B cell (primary cell): ENCODE results near the gene HYAL1. TPM values are rescaled to one million over a fixed set of nuclear protein-coding genes. Genes with fewer than 3 reads are reported as not detected.

Experiments
- ATAC-seq: fragments of 200-7000 bp; cut with Tn5 transposase; one replicate; pipeline ENCODE4 v1.10.0; 2021; ENCODE audit warnings: low read depth, mild to moderate bottlenecking, moderate number of reproducible peaks, moderate library complexity
- CTCF ChIA-PET: fragments of 350-600 bp; sonication (Branson Sonifier 250); formaldehyde crosslinking; loops from one replicate; lab custom pipeline; 2021; ENCODE audit warnings: antibody characterized with exemption, inconsistent platforms; lab: Charles Lee
- POLR2A ChIA-PET: fragments of 350-600 bp; sonication (Branson Sonifier 250); formaldehyde crosslinking; loops from one replicate; lab custom pipeline; 2021; ENCODE audit warnings: antibody characterized with exemption; lab: Charles Lee
- DNase-seq: peaks from one replicate; pipeline ENCODE4 v3.0.0; 2013
- H2AFZ ChIP-seq: 2 replicates; pipeline ENCODE4 v1.6.1; 2012; ENCODE audit warnings: mild to moderate bottlenecking, low read depth, low read length; ENCODE audit not compliant: insufficient read depth, poor library complexity, severe bottlenecking
- H3K27ac ChIP-seq, 2 donors: 1 replicate in 1 of 2; 2 replicates in 1 of 2; pipeline ENCODE4 v1.5.1; 2012 to 2013; ENCODE audit warnings: low read length in 2 of 2, mild to moderate bottlenecking in 2 of 2, moderate library complexity in 1 of 2
- H3K27me3 ChIP-seq, 4 experiments: fragments of 200-600 bp in 1 of 4; sonication (generic) in 1 of 4; replicated peaks in 1 of 4; 1 replicate in 2 of 4; 2 replicates in 2 of 4; pipeline versions ENCODE4 v1.6.1 to v1.7.0; 2013 to 2016; ENCODE audit warnings: low read length in 3 of 4, mild to moderate bottlenecking in 2 of 4, mixed read lengths in 1 of 4, moderate library complexity in 1 of 4; ENCODE audit not compliant: insufficient read depth in 4 of 4, control insufficient read depth in 3 of 4; ENCODE audit errors: control extremely low read depth in 1 of 4
- H3K36me3 ChIP-seq, 2 experiments: replicated peaks in 1 of 2; 1 replicate in 1 of 2; 2 replicates in 1 of 2; pipeline versions ENCODE4 v1.6.1 to v1.7.1; 2013; ENCODE audit warnings: low read length in 1 of 2; ENCODE audit not compliant: insufficient read depth in 2 of 2, control insufficient read depth in 1 of 2; ENCODE audit errors: control extremely low read depth in 1 of 2, extremely low read depth in 1 of 2
- H3K4me1 ChIP-seq, 2 donors: fragments of 200-600 bp in 1 of 2; sonication (generic) in 1 of 2; 1 replicate in 1 of 2; 2 replicates in 1 of 2; pipeline versions ENCODE4 v1.5.1 to v1.6.1; 2013 to 2017; ENCODE audit warnings: low read length in 2 of 2; ENCODE audit not compliant: control insufficient read depth in 2 of 2, insufficient read depth in 2 of 2
- H3K4me2 ChIP-seq: replicated peaks from 2 replicates; pipeline ENCODE3; 2012; ENCODE audit warnings: mild to moderate bottlenecking, low read depth, low read length; ENCODE audit not compliant: poor library complexity, severe bottlenecking
- H3K4me3 ChIP-seq, 5 experiments: fragments of 200-600 bp in 1 of 5; sonication (generic) in 1 of 5; 1 replicate in 3 of 5; 2 replicates in 2 of 5; pipeline versions ENCODE4 v1.5.1 to v1.7.0; 2011 to 2016; ENCODE audit warnings: low read length in 4 of 5, mild to moderate bottlenecking in 4 of 5, low read depth in 2 of 5, control low read depth in 1 of 5, moderate library complexity in 1 of 5; ENCODE audit not compliant: insufficient read depth in 1 of 5; ENCODE audit errors: control extremely low read depth in 1 of 5, extremely low read depth in 1 of 5
- H3K79me2 ChIP-seq: fragments of 200-600 bp; sonication (generic); one replicate; pipeline ENCODE4 v1.6.0; 2016; ENCODE audit warnings: low read length; ENCODE audit not compliant: control insufficient read depth, insufficient read depth
- H3K9ac ChIP-seq: fragments of 200-600 bp; sonication (generic); 2 replicates; pipeline ENCODE4 v1.6.1; 2017; ENCODE audit warnings: mild to moderate bottlenecking, low read length, moderate library complexity
- H3K9me3 ChIP-seq, 3 donors: one replicate each; pipeline versions ENCODE4 v1.6.1 to v1.7.1; 2013; ENCODE audit warnings: low read length in 2 of 3; ENCODE audit not compliant: control insufficient read depth in 2 of 3, insufficient read depth in 1 of 3; ENCODE audit errors: control extremely low read depth in 1 of 3
- H4K20me1 ChIP-seq: 2 replicates; pipeline ENCODE4 v1.6.0; 2012; ENCODE audit warnings: mild to moderate bottlenecking, low read length; ENCODE audit not compliant: insufficient read depth, control insufficient read depth, poor library complexity, severe bottlenecking
- H3K27ac Mint-ChIP-seq: one replicate; pipeline ENCODE4 v1.8.0; 2021; ENCODE audit warnings: mixed read lengths
- H3K27me3 Mint-ChIP-seq: one replicate; pipeline ENCODE4 v1.8.0; 2021; ENCODE audit warnings: mixed read lengths
- H3K4me1 Mint-ChIP-seq: one replicate; pipeline ENCODE4 v1.8.0; 2021; ENCODE audit warnings: mixed read lengths
- H3K4me3 Mint-ChIP-seq: one replicate; pipeline ENCODE4 v1.8.0; 2021; ENCODE audit warnings: mixed read lengths
- H3K9me3 Mint-ChIP-seq: one replicate; pipeline ENCODE4 v1.8.0; 2022; ENCODE audit warnings: mixed read lengths; ENCODE audit not compliant: insufficient read depth
- EZH2 ChIP-seq: IDR thresholded peaks from 2 replicates; pipeline ENCODE4 v1.6.1; 2012; ENCODE audit warnings: borderline replicate concordance, low read depth, mild to moderate bottlenecking, moderate library complexity, low read length; ENCODE audit not compliant: insufficient read depth, poor library complexity, severe bottlenecking
- WGBS: methylation state at CpG from one replicate; pipeline ENCODE4 v1.1.5; 2013; ENCODE audit warnings: missing lambda C conversion rate; ENCODE audit not compliant: insufficient coverage; 5-methylcytosine and 5-hydroxymethylcytosine counted together
- intact Hi-C: fragments of 100-400 bp; cut with micrococcal nuclease; formaldehyde crosslinking; loops from one replicate; pipeline ENCODE4 v1.10.0; 2022
- polyA plus RNA-seq: library from polyadenylated mRNA; depleted of rRNA; stranded (reverse); fragments of >200 nt; gene quantifications from 2 replicates; pipeline ENCODE4 v1.2.3, GENCODE V29; 2012
- total RNA-seq, 2 donors: library from RNA; stranded (reverse); fragments of 120-200 nt in 1 of 2; gene quantifications; 1 replicate in 1 of 2; 2 replicates in 1 of 2; pipeline versions ENCODE4 v1.2.3 to v1.2.4, GENCODE V29; 2013 to 2022
- TF ChIP-seq, protein P1 (sequence below): fragments of 200-600 bp; IDR thresholded peaks from one replicate; pipeline ENCODE4 v1.8.0; 2022; ENCODE audit warnings: antibody characterized with exemption, mild to moderate bottlenecking

Gene HYAL1
- total and polyA plus RNA-seq, 2 donors (not counting 1 experiment from before 2014, with no cell fraction given) = 0.12 to 0.30 TPM

DNA sequence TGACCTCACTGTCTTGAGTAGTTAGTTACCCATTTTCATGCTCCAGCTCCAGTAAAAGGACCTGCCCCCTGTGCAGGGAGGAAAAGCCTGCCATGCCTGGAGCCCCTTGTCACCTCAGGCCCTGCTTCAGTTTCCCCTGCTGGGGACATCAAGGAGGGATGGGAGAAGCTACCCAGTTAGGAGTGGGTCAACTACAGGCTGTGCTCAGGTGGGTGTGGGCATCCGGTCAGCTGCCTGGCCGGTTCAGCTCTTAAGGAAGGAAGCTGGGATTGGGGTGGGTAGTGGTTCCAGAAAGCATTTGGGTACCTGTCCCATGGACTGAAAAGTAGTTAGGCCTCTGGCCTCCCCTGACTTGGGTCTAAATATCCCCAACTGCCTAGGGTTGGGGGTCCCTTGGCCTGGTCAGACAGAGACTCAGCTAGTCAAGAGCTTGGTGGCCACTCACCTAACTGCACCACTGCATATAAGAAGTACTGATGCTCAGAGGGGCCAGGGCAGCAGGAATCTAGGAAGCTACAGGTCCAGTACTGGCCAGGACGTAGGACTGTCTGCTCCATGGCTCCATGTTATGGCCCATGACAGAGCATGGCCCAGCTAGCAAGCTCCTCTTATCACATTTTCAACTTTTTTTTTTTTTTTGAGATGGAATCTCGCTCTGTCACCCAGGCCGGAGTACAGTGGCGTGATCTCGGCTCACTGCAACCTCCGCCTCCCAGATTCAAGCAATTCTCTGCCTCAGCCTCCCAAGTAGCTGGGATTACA lies 23.9 kb downstream of the HYAL1 start:
- Histone ChIP-seq H3K79me2 (no peaks in the 10 kb centered on the region), H3K27ac (no peak overlapping the region), H2AFZ (no peak overlapping the region), H3K9me3 (peaks cover 0 to 3% (median 0%) of the 10 kb centered on the region in 3 donors), H4K20me1 (peaks cover 2% of the 10 kb centered on the region), H3K4me3 (no peak overlapping the region), H3K4me1 (peaks cover 19 to 21% of the 10 kb centered on the region in 2 donors), H3K27me3 (peaks cover 0 to 42% (median 14%) of the 10 kb centered on the region in 4 experiments), H3K36me3 (no peaks in the 10 kb centered on the region), H3K4me2 (no peak overlapping the region), H3K9ac (no peak overlapping the region)
- Mint-ChIP-seq H3K9me3 (no peaks in the 10 kb centered on the region), H3K27ac (no peak overlapping the region), H3K4me3 (no peak overlapping the region), H3K27me3 (peaks cover 18% of the 10 kb centered on the region), H3K4me1 (peaks cover 14% of the 10 kb centered on the region)
- ChIA-PET POLR2A (no interaction called here), CTCF (interaction anchor here (0.8 to 3.1 kb wide), 6 partner anchors 8 to 159 kb away, joined by 3 to 14 read pairs (median 4); partner anchors contain the start of gene HYAL2)
- DNase-seq = no peak
- intact Hi-C loops = no loop called here
- TF ChIP-seq, protein P1, sequence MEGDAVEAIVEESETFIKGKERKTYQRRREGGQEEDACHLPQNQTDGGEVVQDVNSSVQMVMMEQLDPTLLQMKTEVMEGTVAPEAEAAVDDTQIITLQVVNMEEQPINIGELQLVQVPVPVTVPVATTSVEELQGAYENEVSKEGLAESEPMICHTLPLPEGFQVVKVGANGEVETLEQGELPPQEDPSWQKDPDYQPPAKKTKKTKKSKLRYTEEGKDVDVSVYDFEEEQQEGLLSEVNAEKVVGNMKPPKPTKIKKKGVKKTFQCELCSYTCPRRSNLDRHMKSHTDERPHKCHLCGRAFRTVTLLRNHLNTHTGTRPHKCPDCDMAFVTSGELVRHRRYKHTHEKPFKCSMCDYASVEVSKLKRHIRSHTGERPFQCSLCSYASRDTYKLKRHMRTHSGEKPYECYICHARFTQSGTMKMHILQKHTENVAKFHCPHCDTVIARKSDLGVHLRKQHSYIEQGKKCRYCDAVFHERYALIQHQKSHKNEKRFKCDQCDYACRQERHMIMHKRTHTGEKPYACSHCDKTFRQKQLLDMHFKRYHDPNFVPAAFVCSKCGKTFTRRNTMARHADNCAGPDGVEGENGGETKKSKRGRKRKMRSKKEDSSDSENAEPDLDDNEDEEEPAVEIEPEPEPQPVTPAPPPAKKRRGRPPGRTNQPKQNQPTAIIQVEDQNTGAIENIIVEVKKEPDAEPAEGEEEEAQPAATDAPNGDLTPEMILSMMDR = no peak
- no peak for TF ChIP-seq EZH2
- ATAC-seq = no peak
- 92% methylated on average over 1 of the region's 8 CpGs for WGBS

DNA sequence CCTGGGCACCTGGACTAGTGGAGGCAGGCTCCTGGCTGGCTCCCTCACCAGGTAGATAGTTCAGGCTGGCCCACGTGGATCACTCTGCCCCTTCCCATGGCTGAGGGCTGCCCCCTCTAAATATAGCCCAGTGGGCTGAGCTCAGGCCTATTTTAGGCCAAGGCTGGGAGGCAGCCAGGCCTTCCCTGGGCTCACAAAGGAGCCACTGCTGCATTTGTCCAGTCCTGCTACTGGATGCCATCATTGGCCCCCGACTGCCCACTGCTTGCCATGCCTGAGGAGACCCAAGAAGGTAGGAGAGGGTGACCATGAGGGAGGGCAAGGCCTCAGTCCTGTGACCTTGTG lies 24.5 kb downstream of the HYAL1 start, which contains the start of gene LSMEM2:
TSS of gene LSMEM2 (plus strand) at position 208 of the 345 bp plus-strand sequence. CDS start at position 235, 27 bp downstream.
- Histone ChIP-seq H3K4me1 (peaks cover 25 to 27% of the 10 kb centered on the region in 2 donors), H3K36me3 (no peaks in the 10 kb centered on the region), H3K9ac (no peak within 1 kb of the TSS), H4K20me1 (peaks cover 8% of the 10 kb centered on the region), H3K4me3 (no peak within 1 kb of the TSS), H3K79me2 (no peaks in the 10 kb centered on the region), H3K27ac (no peak within 1 kb of the TSS), H2AFZ (no peak within 1 kb of the TSS), H3K9me3 (peaks cover 0 to 3% (median 0%) of the 10 kb centered on the region in 3 donors), H3K4me2 (no peak within 1 kb of the TSS), H3K27me3 (peaks cover 0 to 48% (median 20%) of the 10 kb centered on the region in 4 experiments)
- CTCF ChIA-PET = interaction anchor here (1.0 to 3.1 kb wide), 5 partner anchors 8 to 159 kb away, joined by 3 to 14 read pairs (median 4); no protein-coding TSS in a partner anchor
- TF ChIP-seq, protein P1 = no peak
- no peak for TF ChIP-seq EZH2
- Mint-ChIP-seq H3K27ac (no peak within 1 kb of the TSS), H3K9me3 (no peaks in the 10 kb centered on the region), H3K27me3 (peaks cover 23% of the 10 kb centered on the region), H3K4me3 (no peak within 1 kb of the TSS), H3K4me1 (peaks cover 19% of the 10 kb centered on the region)
- intact Hi-C loops = no loop called here
- 92% methylated on average over 2 of the region's 2 CpGs for WGBS
- no peak for DNase-seq
- POLR2A ChIA-PET = no interaction called here
- no peak for ATAC-seq
